H1 (cell line): ENCODE results near the gene COG7. TPM values are rescaled to one million over a fixed set of nuclear protein-coding genes. Genes with fewer than 3 reads are reported as not detected.

Experiments
- CTCF ChIA-PET: fragments of 300-600 bp; sonication (Branson Sonifier 250); formaldehyde crosslinking; loops from one replicate; lab custom pipeline; 2021; ENCODE audit not compliant: partially characterized antibody; lab: Charles Lee
- POLR2A ChIA-PET: fragments of 300-600 bp; sonication (Branson Sonifier 250); formaldehyde crosslinking; loops from one replicate; lab custom pipeline; 2021; ENCODE audit warnings: inconsistent platforms; ENCODE audit not compliant: partially characterized antibody; lab: Charles Lee
- DNase-seq, 2 experiments: peaks; one replicate each; pipeline versions ENCODE4 v3.0.0 to v3.0.0-alpha.2; 2010 to 2022; ENCODE audit warnings: low spot score in 2 of 2, low read depth in 1 of 2, mixed read lengths in 1 of 2
- FAIRE-seq: peaks from 2 replicates; lab custom pipeline; 2011; peaks lifted over from hg19 to GRCh38; lab: Jason Lieb, UNC
- H2AFZ ChIP-seq: 2 replicates; pipeline ENCODE4 v1.8.1; 2012; ENCODE audit warnings: low read length, inconsistent platforms
- H2AK5ac ChIP-seq: 2 replicates; pipeline ENCODE4 v1.6.1; 2013; ENCODE audit warnings: low read depth, low read length
- H2BK120ac ChIP-seq: replicated peaks from 2 replicates; pipeline ENCODE3; 2013; ENCODE audit warnings: low read depth, low read length, inconsistent platforms
- H2BK12ac ChIP-seq: 2 replicates; pipeline ENCODE4 v1.6.1; 2013; ENCODE audit warnings: low read depth, low read length
- H2BK15ac ChIP-seq: 2 replicates; pipeline ENCODE4 v1.6.1; 2013; ENCODE audit warnings: low read length
- H2BK20ac ChIP-seq: 2 replicates; pipeline ENCODE4 v1.6.1; 2013; ENCODE audit warnings: low read length
- H2BK5ac ChIP-seq: 2 replicates; pipeline ENCODE4 v1.6.1; 2013; ENCODE audit warnings: low read depth, low read length
- H3K14ac ChIP-seq: 2 replicates; pipeline ENCODE4 v1.6.1; 2013; ENCODE audit warnings: inconsistent platforms; ENCODE audit not compliant: insufficient read length
- H3K18ac ChIP-seq: 2 replicates; pipeline ENCODE4 v1.6.1; 2013; ENCODE audit warnings: low read length; ENCODE audit errors: extremely low read depth
- H3K23ac ChIP-seq: 2 replicates; pipeline ENCODE4 v1.6.1; 2013; ENCODE audit warnings: inconsistent platforms; ENCODE audit not compliant: insufficient read length
- H3K23me2 ChIP-seq: 2 replicates; pipeline ENCODE4 v1.6.1; 2013; ENCODE audit warnings: low read depth, low read length
- H3K27ac ChIP-seq: 2 replicates; pipeline ENCODE4 v1.6.1; 2011; ENCODE audit warnings: low read depth, low read length, inconsistent platforms
- H3K27me3 ChIP-seq, 4 experiments: replicated peaks in 1 of 4; 1 replicate in 1 of 4; 2 replicates in 3 of 4; pipeline versions ENCODE4 v1.6.1 to v1.8.1; 2011 to 2013; ENCODE audit warnings: low read length in 3 of 4, mild to moderate bottlenecking in 3 of 4, inconsistent platforms in 2 of 4, mixed read lengths in 2 of 4, moderate library complexity in 1 of 4; ENCODE audit not compliant: control insufficient read depth in 3 of 4, insufficient read depth in 3 of 4; ENCODE audit errors: extremely low read depth in 1 of 4
- H3K36me3 ChIP-seq, 4 experiments: 2 replicates each; pipeline versions ENCODE4 v1.6.1 to v1.8.1; 2011 to 2013; ENCODE audit warnings: mild to moderate bottlenecking in 4 of 4, low read length in 3 of 4, moderate library complexity in 2 of 4, control low read depth in 1 of 4, inconsistent platforms in 1 of 4; ENCODE audit not compliant: insufficient read depth in 4 of 4, control insufficient read depth in 2 of 4
- H3K4ac ChIP-seq: replicated peaks from 2 replicates; pipeline ENCODE3; 2013; ENCODE audit warnings: low read length, low read depth, mixed read lengths, inconsistent platforms; ENCODE audit not compliant: insufficient read length
- H3K4me1 ChIP-seq, 4 experiments: replicated peaks in 1 of 4; 1 replicate in 1 of 4; 2 replicates in 3 of 4; pipeline versions ENCODE4 v1.6.1 to v1.8.1; 2011 to 2013; ENCODE audit warnings: low read length in 3 of 4, inconsistent platforms in 2 of 4, mixed read lengths in 1 of 4; ENCODE audit not compliant: insufficient read depth in 4 of 4, control insufficient read depth in 3 of 4
- H3K4me2 ChIP-seq, 2 experiments: 2 replicates each; pipeline versions ENCODE4 v1.6.1 to v1.8.1; 2011 to 2013; ENCODE audit warnings: low read depth in 2 of 2, low read length in 2 of 2, control low read depth in 1 of 2, inconsistent platforms in 1 of 2, mild to moderate bottlenecking in 1 of 2; ENCODE audit not compliant: insufficient read depth in 1 of 2
- H3K4me3 ChIP-seq, 4 experiments: fragments of 200-600, 300-600 bp in 1 of 4; sonication (generic), shearing (Covaris generic), sonication (Bioruptor Twin) in 1 of 4; 2 replicates each; pipeline versions ENCODE4 v1.5.1 to v1.8.1; 2011 to 2016; ENCODE audit warnings: low read length in 4 of 4, low read depth in 3 of 4, control low read depth in 2 of 4, inconsistent platforms in 2 of 4, mild to moderate bottlenecking in 2 of 4, mixed read lengths in 1 of 4, moderate library complexity in 1 of 4; ENCODE audit not compliant: insufficient read depth in 2 of 4; ENCODE audit errors: extremely low read depth in 1 of 4
- H3K56ac ChIP-seq: replicated peaks from 2 replicates; pipeline ENCODE3; 2013; ENCODE audit warnings: low read depth, mild to moderate bottlenecking, mixed read lengths, low read length, inconsistent platforms; ENCODE audit not compliant: insufficient read length
- H3K79me1 ChIP-seq: 2 replicates; pipeline ENCODE4 v1.6.1; 2013; ENCODE audit warnings: low read depth, low read length, control low read depth
- H3K79me2 ChIP-seq, 2 experiments: 2 replicates each; pipeline versions ENCODE4 v1.6.1 to v1.8.1; 2012 to 2013; ENCODE audit warnings: low read length in 2 of 2, mild to moderate bottlenecking in 2 of 2, inconsistent platforms in 1 of 2; ENCODE audit not compliant: insufficient read depth in 2 of 2, control insufficient read depth in 1 of 2
- H3K9ac ChIP-seq, 4 experiments: replicated peaks in 1 of 4; 1 replicate in 1 of 4; 2 replicates in 3 of 4; pipeline versions ENCODE4 v1.6.1 to v1.8.1; 2011 to 2013; ENCODE audit warnings: low read depth in 3 of 4, low read length in 3 of 4, control low read depth in 2 of 4, mild to moderate bottlenecking in 2 of 4, moderate library complexity in 2 of 4, inconsistent platforms in 1 of 4; ENCODE audit errors: extremely low read depth in 1 of 4
- H3K9me3 ChIP-seq, 2 experiments: 2 replicates each; pipeline versions ENCODE4 v1.6.1 to v1.8.1; 2012 to 2013; ENCODE audit warnings: mild to moderate bottlenecking in 2 of 2, moderate library complexity in 2 of 2, control low read depth in 1 of 2, inconsistent platforms in 1 of 2, low read depth in 1 of 2, low read length in 1 of 2, mixed read lengths in 1 of 2; ENCODE audit not compliant: insufficient read depth in 2 of 2
- H4K20me1 ChIP-seq, 2 experiments: replicated peaks in 1 of 2; 2 replicates each; pipeline versions ENCODE3 to v1.8.1; 2011 to 2013; ENCODE audit warnings: inconsistent platforms in 2 of 2, low read length in 2 of 2, mild to moderate bottlenecking in 1 of 2; ENCODE audit not compliant: insufficient read depth in 2 of 2, control insufficient read depth in 1 of 2
- H4K5ac ChIP-seq: 2 replicates; pipeline ENCODE4 v1.6.1; 2013; ENCODE audit warnings: low read length, low read depth, mixed read lengths, inconsistent platforms; ENCODE audit not compliant: insufficient read length
- H4K8ac ChIP-seq: 2 replicates; pipeline ENCODE4 v1.8.0; 2013; ENCODE audit warnings: mild to moderate bottlenecking, moderate library complexity, low read length, inconsistent platforms; ENCODE audit not compliant: insufficient read depth; ENCODE audit errors: extremely low read depth
- H4K91ac ChIP-seq: replicated peaks from 2 replicates; pipeline ENCODE3; 2013; ENCODE audit warnings: low read length, mixed read lengths, inconsistent platforms; ENCODE audit not compliant: insufficient read length
- HDAC2 ChIP-seq, 2 experiments: fragments of 300-600 bp in 1 of 2; sonication (generic) in 1 of 2; IDR thresholded peaks; 2 replicates each; pipeline ENCODE4 v1.6.1; 2011 to 2012; ENCODE audit warnings: low read depth in 2 of 2, low read length in 2 of 2, mild to moderate bottlenecking in 2 of 2, moderate library complexity in 2 of 2, borderline replicate concordance in 1 of 2, inconsistent platforms in 1 of 2
- PHF8 ChIP-seq: fragments of 200-600 bp; sonication (generic); conservative IDR thresholded peaks from 2 replicates; pipeline ENCODE4 v1.7.1; 2012; ENCODE audit warnings: low read depth, mild to moderate bottlenecking, inconsistent platforms, low read length, moderate library complexity
- POLR2A ChIP-seq, 2 experiments: IDR thresholded peaks; 1 replicate in 1 of 2; 2 replicates in 1 of 2; pipeline ENCODE4 v1.6.1; 2011; ENCODE audit warnings: low read depth in 2 of 2, low read length in 2 of 2, mild to moderate bottlenecking in 2 of 2; ENCODE audit errors: control extremely low read depth in 1 of 2
- RXRA ChIP-seq: IDR thresholded peaks from 2 replicates; pipeline ENCODE4 v1.6.1; 2011; ENCODE audit warnings: low read depth, mild to moderate bottlenecking, low read length, moderate library complexity; ENCODE audit not compliant: insufficient read depth
- WGBS, 2 experiments: shearing (Covaris generic) in 1 of 2; methylation state at CpG; one replicate each; pipeline versions ENCODE4 v1.1.6 to v1.1.7; 2013 to 2015; ENCODE audit warnings: low lambda C conversion rate in 2 of 2, mixed read lengths in 2 of 2, inconsistent platforms in 1 of 2, low coverage in 1 of 2, missing lambda C conversion rate in 1 of 2; ENCODE audit not compliant: insufficient replicate concordance in 2 of 2, insufficient coverage in 1 of 2, insufficient read length in 1 of 2; ENCODE audit errors: extremely low coverage in 1 of 2, missing lambda C conversion rate in 1 of 2; 5-methylcytosine and 5-hydroxymethylcytosine counted together
- polyA plus RNA-seq, 7 experiments: library from polyadenylated mRNA; depleted of rRNA in 3 of 7; stranded (reverse) in 5 of 7; unstranded in 2 of 7; fragments of >200 nt in 5 of 7; fragments of 200-250 nt in 2 of 7; gene quantifications; 1 replicate in 5 of 7; 2 replicates in 1 of 7; 4 replicates in 1 of 7; pipeline versions ENCODE4 v1.2.1 to v1.2.3, GENCODE V29; 2011 to 2013; ENCODE audit warnings: missing spikeins in 2 of 7, mixed read lengths in 2 of 7
- total RNA-seq: library from RNA; stranded (reverse); fragmentation: NEBNext Ultra II Directional; extraction: Animal tissue kit (Norgen Biotek cat#: 25700); gene quantifications from 2 replicates; pipeline ENCODE4 v1.2.1, GENCODE V29; 2021

Gene COG7
- total and polyA plus RNA-seq, 2 of the 8 experiments (the other 6 are each of a cell fraction or from before 2014, with no cell fraction given) = 17.2 to 40.4 TPM

GRCh38 chr16:23480257-23480656 lies 27.3 kb upstream of the COG7 start:
- H3K27ac ChIP-seq = 0 out of 2 replicates have a peak overlapping the region, but pooled peaks have one; percentile 25
- H3K9me3 ChIP-seq = no peaks in the 10 kb centered on the region
- no peak overlapping the region for H2AFZ ChIP-seq
- H4K5ac ChIP-seq = no peak overlapping the region
- no peak overlapping the region for H3K9ac ChIP-seq
- H3K36me3 ChIP-seq = peaks cover 47 to 87% (median 72%) of the 10 kb centered on the region in 4 experiments
- no peaks in the 10 kb centered on the region for H3K27me3 ChIP-seq
- peaks cover 10 to 13% of the 10 kb centered on the region in 2 experiments for H4K20me1 ChIP-seq
- ChIA-PET CTCF (no interaction called here), POLR2A (interaction anchor here (0.7 to 1.1 kb wide), 2 partner anchors 9 to 19 kb away, joined by 3 read pairs; no protein-coding TSS in a partner anchor)
- FAIRE-seq = no peak
- no peak overlapping the region for H2BK120ac ChIP-seq
- H4K91ac ChIP-seq = no peak overlapping the region
- no peaks in the 10 kb centered on the region for H3K23me2 ChIP-seq
- H2BK5ac ChIP-seq = no peak overlapping the region
- no peak for DNase-seq
- no peak overlapping the region for H2BK15ac ChIP-seq
- no peak overlapping the region for H3K56ac ChIP-seq
- H3K79me2 ChIP-seq = no peaks in the 10 kb centered on the region
- no peaks in the 10 kb centered on the region; the same call in 1 of the 2 replicates for H3K79me1 ChIP-seq
- no peak overlapping the region for H3K14ac ChIP-seq
- no peak overlapping the region for H3K4me2 ChIP-seq
- H2AK5ac ChIP-seq = no peak overlapping the region
- no peak overlapping the region for H2BK12ac ChIP-seq
- H3K18ac ChIP-seq = no peak overlapping the region
- no peak overlapping the region for H3K4me3 ChIP-seq
- no peak overlapping the region for H2BK20ac ChIP-seq
- H3K4me1 ChIP-seq = no peaks in the 10 kb centered on the region
- no peak overlapping the region for H3K23ac ChIP-seq
- H3K4ac ChIP-seq = no peak overlapping the region
- WGBS, 2 experiments = 82% methylated on average over 4 of the region's 4 CpGs; no CpG with 5 or more reads in 1 of the 2 experiments
- no peak overlapping the region for H4K8ac ChIP-seq
- TF ChIP-seq PHF8 (no peak), HDAC2 (IDR thresholded peaks at IDR 0.05; ENCODE audit: borderline replicate concordance in 1 of 2, low read depth in 2 of 2, low read length in 2 of 2) (no peak), POLR2A (IDR thresholded peaks at IDR 0.05; ENCODE audit: control extremely low read depth in 1 of 2, low read depth in 2 of 2, low read length in 2 of 2) (no peak), RXRA (no peak)
